ENCODE results near the gene POLK. TPM values are rescaled to one million over a fixed set of nuclear protein-coding genes. Genes with fewer than 3 reads are reported as not detected.

The POLK gene
- total and polyA plus RNA-seq, 4 donors: 3.7 to 20.6 (median 9.8) TPM

- Histone ChIP-seq H3K27me3 (ENCODE audit: control insufficient read depth in 4 of 4, insufficient read depth in 4 of 4, low read length in 3 of 4) (no peaks in the 10 kb centered on the region), H3K4me3 (ENCODE audit: low read depth in 1 of 3, low read length in 3 of 3) (peak overlapping the region; percentile 60 to 87 (median 77)), H3K36me3 (ENCODE audit: control insufficient read depth in 4 of 4, insufficient read depth in 3 of 4, low read depth in 1 of 4, low read length in 3 of 4) (peaks cover 0 to 4% (median 0%) of the 10 kb centered on the region in 4 donors), H3K4me1 (ENCODE audit: control insufficient read depth in 4 of 4, insufficient read depth in 4 of 4, low read length in 3 of 4) (peaks cover 5 to 33% (median 18%) of the 10 kb centered on the region in 4 donors), H3K9ac (ENCODE audit: low read depth in 1 of 2, low read length in 2 of 2) (peak overlapping the region; percentile 48 to 77), H3K27ac (ENCODE audit: low read depth in 1 of 2, low read length in 2 of 2) (peak overlapping the region; percentile 84 to 88), H3K9me3 (ENCODE audit: control insufficient read depth in 4 of 4, low read length in 3 of 4) (no peaks in the 10 kb centered on the region)
- TF ChIP-seq ATF3 (IDR thresholded peaks at IDR 0.05) (no peak), CTCF (IDR thresholded peaks at IDR 0.05; ENCODE audit: low read depth, low read length, missing input control) (no peak), GABPA (IDR thresholded peaks at IDR 0.05 in 1 of 2, conservative IDR thresholded peaks at IDR 0.05 in 1 of 2) (no peak), ZBTB33 (IDR thresholded peaks at IDR 0.05) (no peak), REST (IDR thresholded peaks at IDR 0.05) (no peak), RXRA (IDR thresholded peaks at IDR 0.05) (no peak), YY1 (IDR thresholded peaks at IDR 0.05) (no peak), HNF4A (conservative IDR thresholded peaks at IDR 0.05) (no peak), FOXA1 (IDR thresholded peaks at IDR 0.05) (no peak), FOXA2 (IDR thresholded peaks at IDR 0.05) (no peak), HNF4G (IDR thresholded peaks at IDR 0.05) (no peak), SP1 (IDR thresholded peaks at IDR 0.05) (no peak), MAX (IDR thresholded peaks at IDR 0.05) (no peak), TAF1 (conservative IDR thresholded peaks at IDR 0.05) (no peak)
- no peak for DNase-seq (ENCODE audit: low spot score)
- WGBS: 1% methylated on average over 15 of the region's 15 CpGs
These were observed 1.3 kb upstream of the POLK start for GRCh38 chr5:75510417-75510835.

- Histone ChIP-seq H3K4me3 (ENCODE audit: low read depth in 1 of 3, low read length in 3 of 3) (peak overlapping the region; percentile 60 to 87 (median 77)), H3K9me3 (ENCODE audit: control insufficient read depth in 4 of 4, low read length in 3 of 4) (no peaks in the 10 kb centered on the region), H3K36me3 (ENCODE audit: control insufficient read depth in 4 of 4, insufficient read depth in 3 of 4, low read depth in 1 of 4, low read length in 3 of 4) (peaks cover 0 to under 1% (median 0%) of the 10 kb centered on the region in 4 donors), H3K4me1 (ENCODE audit: control insufficient read depth in 4 of 4, insufficient read depth in 4 of 4, low read length in 3 of 4) (peaks cover 5 to 33% (median 18%) of the 10 kb centered on the region in 4 donors), H3K27ac (ENCODE audit: low read depth in 1 of 2, low read length in 2 of 2) (peak overlapping the region; percentile 84 to 88), H3K9ac (ENCODE audit: low read depth in 1 of 2, low read length in 2 of 2) (peak overlapping the region; percentile 1 to 48), H3K27me3 (ENCODE audit: control insufficient read depth in 4 of 4, insufficient read depth in 4 of 4, low read length in 3 of 4) (no peaks in the 10 kb centered on the region)
- WGBS: under 1% methylated on average over 54 of the region's 54 CpGs
- no peak for DNase-seq (ENCODE audit: low spot score)
- TF ChIP-seq NR2F2 (IDR thresholded peaks at IDR 0.05): no peak
- no peak for TF ChIP-seq JUND (IDR thresholded peaks at IDR 0.05)
- peak in 1 of 2 donors; percentile 3 for TF ChIP-seq HNF4A (conservative IDR thresholded peaks at IDR 0.05)
These were observed 756 bp upstream of the POLK start for GRCh38 chr5:75510836-75511434.
